DMS 273 treated with DMSO at 0.1 percent for 48 hours (cell line): ENCODE results near the gene PCED1B.
"Not testable (repeated sequence)": the region's sequence is repeated elsewhere in the genome, so short reads cannot be mapped to it uniquely, and the experiment has no call there.

ENCODE experiments used
- DNase-seq: peaks from one replicate; lab custom pipeline; 2025; lab: John Stamatoyannopoulos, UW

Gene PCED1B

DNA sequence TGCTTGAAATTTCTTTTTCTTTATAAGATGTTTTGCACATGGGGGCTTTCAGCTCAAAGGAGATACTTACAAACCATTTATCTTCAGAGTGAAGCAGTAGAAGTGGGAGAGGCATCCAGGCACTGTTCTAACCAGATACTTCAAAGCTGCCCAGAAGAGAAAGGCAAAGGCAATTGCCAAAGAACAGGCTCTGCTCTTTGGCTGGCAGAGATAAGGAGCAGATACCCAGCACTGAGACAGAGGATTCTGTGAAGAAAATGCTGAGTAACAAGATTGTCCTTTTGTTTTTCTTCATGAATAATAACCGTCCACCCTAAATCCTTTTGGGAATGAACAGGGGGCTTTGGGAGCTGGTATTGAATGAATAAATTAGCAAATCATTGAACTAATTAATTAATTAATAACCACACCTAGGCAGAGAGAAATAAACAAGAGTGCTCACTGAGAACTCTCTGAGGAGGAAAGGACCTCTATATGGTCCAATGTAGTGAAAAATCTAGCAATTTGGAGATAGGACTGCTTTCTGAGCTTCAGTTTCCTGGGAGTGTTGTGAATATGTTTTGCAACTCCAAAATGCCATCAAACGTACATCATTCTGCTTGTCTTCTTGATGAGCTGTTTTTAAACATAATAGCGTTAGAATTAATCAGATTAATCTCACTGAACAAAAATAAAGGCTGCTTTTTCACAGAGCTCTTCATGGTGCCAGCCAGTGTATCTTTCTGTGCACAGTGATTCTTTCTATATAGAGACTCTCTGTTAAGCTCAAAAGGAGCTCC lies 193.2 kb downstream of the PCED1B start:
- DNase-seq: no peak

GRCh38 chr12:47273191-47273626 lies 193.8 kb downstream of the PCED1B start:
- DNase-seq: no peak

DNA sequence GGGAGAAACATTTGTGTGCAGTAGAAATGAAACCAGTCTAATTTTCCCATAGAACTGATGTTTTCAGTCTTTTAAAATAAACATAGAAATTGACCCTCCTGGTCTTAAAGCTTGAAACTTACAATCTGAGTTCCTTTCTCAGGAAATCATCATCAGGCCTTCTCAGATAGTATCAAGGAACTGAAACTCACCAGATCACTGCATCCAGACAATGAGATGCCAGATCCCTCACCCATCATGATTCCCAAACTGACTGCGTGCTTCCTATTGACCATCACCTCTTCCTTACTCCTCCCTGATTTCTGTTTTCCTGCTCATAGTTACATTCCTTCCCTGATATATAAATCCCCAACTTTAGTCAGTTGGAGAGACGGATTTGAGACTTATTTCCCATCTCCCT lies 195.3 kb downstream of the PCED1B start:
- DNase-seq: no peak

- DNase-seq: no peak
Measured at GRCh38 chr12:47276253-47276620, 196.8 kb downstream of the PCED1B start.

DNA sequence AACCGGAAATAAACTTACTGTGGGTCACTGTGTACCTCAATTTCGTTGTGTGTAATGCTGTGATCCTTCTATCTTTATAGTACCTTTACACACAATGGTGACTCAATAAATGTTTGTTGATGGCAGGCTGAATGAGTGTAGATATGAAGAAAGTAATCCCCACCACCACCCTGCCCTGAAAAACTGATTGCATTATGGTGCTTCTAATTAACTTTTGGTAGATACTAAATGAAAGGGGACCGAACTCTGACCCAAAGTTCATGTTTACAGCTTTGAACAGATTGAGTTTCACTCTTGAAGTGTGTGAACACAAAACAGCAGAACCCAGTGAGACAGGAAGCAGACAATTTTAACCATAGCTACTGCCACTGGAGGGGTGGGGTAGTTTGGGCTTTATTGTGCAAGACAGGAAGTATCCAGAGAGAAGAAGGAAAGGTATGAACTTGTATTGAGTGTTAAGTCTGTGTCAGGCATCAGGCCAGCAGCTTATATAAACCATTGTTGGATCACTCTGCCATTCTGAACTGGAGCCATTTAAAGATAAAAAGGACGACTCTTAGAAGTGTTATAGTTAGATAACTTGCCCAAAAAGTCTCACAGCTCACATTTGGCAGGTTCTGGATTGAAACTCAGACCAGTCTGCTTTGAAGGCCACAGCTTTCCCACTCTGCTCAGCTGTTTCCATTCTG lies 197.3 kb downstream of the PCED1B start:
- DNase-seq: no peak

GRCh38 chr12:47277972-47278448 lies 198.6 kb downstream of the PCED1B start:
- no peak for DNase-seq

- not testable (repeated sequence) for DNase-seq
Measured at GRCh38 chr12:47279758-47280157, 200.3 kb downstream of the PCED1B start.

DNA sequence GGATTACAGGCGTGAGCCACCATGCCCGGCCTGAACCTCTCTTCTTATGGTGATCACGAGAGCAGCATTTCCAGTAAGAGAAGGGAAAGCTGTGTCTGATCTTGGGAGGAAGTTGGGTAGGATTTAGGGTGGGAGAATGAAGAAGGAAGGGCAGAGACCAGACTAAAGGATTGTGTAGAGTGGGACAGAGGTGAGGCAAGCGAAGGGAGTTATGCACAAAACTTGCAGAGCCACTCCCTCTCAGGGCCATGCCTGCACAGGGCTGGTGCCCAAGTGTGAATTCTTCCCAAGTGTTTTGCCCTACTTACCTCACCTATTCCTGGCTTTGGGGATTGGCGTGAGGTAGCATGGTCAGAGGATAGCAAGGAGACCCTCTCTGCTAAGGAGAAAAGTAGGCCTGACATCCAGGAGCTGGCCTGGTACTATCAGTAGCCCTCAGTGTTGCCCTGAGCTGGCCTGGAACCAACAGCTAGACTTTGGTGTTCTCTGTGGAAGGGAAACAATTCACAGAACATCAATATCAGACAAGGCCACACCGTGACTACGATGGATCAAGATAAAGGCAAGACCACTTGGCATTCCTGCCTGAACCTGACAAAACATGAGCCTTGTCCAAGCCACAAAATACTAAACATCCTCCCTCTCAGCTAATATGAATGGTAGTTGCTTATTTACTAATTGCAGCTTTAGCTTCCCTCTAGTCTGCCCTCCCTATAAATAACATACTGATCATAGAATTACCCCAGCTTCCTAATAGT lies 201.3 kb downstream of the PCED1B start:
- no peak for DNase-seq

- no peak for DNase-seq
Measured at GRCh38 chr12:47281667-47282171, 202.3 kb downstream of the PCED1B start.

DNA sequence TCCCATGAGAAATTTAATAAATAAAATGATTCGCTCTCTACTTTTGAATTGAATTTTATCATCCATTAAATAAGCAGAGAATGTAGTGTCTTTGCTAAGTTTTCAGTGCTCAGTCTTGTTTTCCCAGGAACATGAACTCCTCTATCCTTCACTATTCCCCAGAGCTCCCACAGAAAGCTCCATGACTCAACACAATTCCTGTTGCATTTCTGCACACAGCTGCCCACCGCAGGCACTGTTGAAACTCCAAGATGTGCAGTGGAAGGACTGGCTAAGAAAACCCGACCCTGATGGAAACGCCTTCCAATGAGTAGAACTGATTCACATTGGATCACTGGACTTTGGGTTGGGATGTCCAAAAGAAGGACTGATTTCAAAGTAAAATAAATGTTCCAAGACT lies 202.8 kb downstream of the PCED1B start:
- no peak for DNase-seq
